Stimulated activated naive B cell treated with anti-CD40 and anti-IgM and Interleukin-4, amounts not matched to agents 10 μg/mL and 1 μg/mL and 100 μg/mL, for 72 hours (primary cell): Measurements from ENCODE around the gene BICDL2.
A peak's percentile ranks its signal among the peaks of the same experiment; 100 is the strongest.
"Not testable (repeated sequence)": the region's sequence is repeated elsewhere in the genome, so short reads cannot be mapped to it uniquely, and the experiment has no call there.

Source experiments
- ATAC-seq, 2 donors: fragments of 150-1000 bp; cut with Tn5 transposase; replicated peaks; 2 replicates each; pipeline ENCODE4 v1.10.0; 2021; ENCODE audit warnings: moderate library complexity in 1 of 2
- DNase-seq: peaks from one replicate; pipeline ENCODE4 v3.0.0; 2021
- H3K27ac Mint-ChIP-seq: one replicate; pipeline ENCODE4 v1.8.0; 2022; ENCODE audit warnings: mild to moderate bottlenecking, mixed read lengths
- H3K27me3 Mint-ChIP-seq, 2 donors: one replicate each; pipeline ENCODE4 v1.8.0; 2022; ENCODE audit warnings: mixed read lengths in 2 of 2
- H3K36me3 Mint-ChIP-seq, 2 donors: one replicate each; pipeline ENCODE4 v1.8.0; 2022; ENCODE audit warnings: mixed read lengths in 2 of 2, mild to moderate bottlenecking in 1 of 2
- H3K4me1 Mint-ChIP-seq, 2 donors: one replicate each; pipeline ENCODE4 v1.8.0; 2022; ENCODE audit warnings: mixed read lengths in 2 of 2, mild to moderate bottlenecking in 1 of 2
- H3K4me3 Mint-ChIP-seq, 2 donors: one replicate each; pipeline ENCODE4 v1.8.0; 2022; ENCODE audit warnings: mild to moderate bottlenecking in 2 of 2, mixed read lengths in 2 of 2, moderate library complexity in 1 of 2
- H3K9me3 Mint-ChIP-seq, 2 donors: one replicate each; pipeline ENCODE4 v1.8.0; 2022; ENCODE audit warnings: mixed read lengths in 2 of 2, mild to moderate bottlenecking in 1 of 2

Gene BICDL2

DNA sequence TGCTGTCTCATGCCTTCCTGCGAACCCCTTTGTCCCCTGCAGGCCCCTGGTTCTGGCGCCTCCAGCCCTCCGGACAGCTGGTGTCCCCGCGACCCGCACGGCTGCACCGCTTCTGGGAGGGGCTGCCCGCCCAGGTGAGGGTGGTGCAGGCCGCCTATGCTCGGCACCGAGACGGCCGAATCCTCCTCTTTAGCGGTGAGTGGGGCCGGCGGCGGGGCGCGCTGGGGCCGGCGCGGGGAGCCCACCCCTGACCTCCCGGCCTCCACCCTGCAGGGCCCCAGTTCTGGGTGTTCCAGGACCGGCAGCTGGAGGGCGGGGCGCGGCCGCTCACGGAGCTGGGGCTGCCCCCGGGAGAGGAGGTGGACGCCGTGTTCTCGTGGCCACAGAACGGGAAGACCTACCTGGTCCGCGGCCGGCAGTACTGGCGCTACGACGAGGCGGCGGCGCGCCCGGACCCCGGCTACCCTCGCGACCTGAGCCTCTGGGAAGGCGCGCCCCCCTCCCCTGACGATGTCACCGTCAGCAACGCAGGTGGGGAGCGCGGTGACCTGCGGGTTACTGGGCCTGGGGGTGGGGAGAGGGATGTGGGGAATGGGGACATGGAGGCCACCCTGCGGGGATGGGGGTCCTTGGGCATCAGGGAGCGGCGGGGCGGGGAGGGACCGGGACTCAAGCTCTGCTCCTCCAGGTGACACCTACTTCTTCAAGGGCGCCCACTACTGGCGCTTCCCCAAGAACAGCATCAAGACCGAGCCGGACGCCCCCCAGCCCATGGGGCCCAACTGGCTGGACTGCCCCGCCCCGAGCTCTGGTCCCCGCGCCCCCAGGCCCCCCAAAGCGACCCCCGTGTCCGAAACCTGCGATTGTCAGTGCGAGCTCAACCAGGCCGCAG lies 21.6 kb upstream of the BICDL2 start:
- H3K9me3 Mint-ChIP-seq = no peaks in the 10 kb centered on the region
- H3K27ac Mint-ChIP-seq = peak overlapping the region; percentile 67
- peak; percentile 65 to 70 for ATAC-seq
- H3K36me3 Mint-ChIP-seq = peaks cover 11 to 23% of the 10 kb centered on the region in 2 donors
- DNase-seq = peak; percentile 20
- no peaks in the 10 kb centered on the region for H3K27me3 Mint-ChIP-seq
- peak overlapping the region; percentile 87 to 97 for H3K4me3 Mint-ChIP-seq
- H3K4me1 Mint-ChIP-seq = peaks cover 25 to 35% of the 10 kb centered on the region in 2 donors

DNA sequence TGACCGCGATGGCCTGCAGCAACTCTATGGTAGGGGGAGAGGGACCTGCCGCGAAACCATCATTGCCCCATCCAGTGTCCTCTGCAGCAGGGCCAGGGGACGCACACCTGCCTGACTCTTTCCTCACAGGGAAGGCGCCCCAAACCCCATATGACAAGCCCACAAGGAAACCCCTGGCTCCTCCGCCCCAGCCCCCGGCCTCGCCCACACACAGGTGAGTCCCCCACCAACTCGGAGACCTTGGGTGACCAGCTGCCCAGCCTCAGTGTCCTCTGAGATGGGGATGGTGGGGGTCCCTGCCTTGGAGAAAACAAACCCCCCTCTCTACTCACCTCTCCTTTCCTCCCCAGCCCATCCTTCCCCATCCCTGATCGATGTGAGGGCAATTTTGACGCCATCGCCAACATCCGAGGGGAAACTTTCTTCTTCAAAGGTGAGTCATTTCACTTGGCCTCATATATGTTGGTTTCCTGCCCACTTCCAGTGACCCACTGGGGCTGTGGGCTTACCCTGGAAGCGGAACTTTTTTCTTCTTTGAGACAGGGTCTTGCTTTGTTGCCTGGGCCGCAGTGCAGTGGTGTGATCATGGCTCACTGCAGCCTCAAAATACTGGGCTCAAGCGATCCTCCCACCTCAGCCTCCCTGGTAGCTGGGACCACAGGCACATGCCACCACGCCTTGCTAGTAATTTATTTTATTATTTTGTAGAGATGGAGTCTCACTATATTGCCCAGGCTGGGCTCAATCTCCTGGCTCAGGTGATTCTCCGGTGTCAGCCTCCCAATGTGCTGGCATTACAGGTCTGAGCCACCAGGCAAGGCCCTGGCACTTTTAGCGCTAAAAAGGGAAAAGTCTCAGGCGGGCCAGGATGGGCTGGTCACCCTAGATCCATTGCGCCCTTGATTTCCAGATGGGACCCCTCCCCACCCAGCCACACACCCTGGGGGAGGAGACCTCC lies 20.7 kb upstream of the BICDL2 start:
- no peak for ATAC-seq
- Mint-ChIP-seq H3K4me1 (peaks cover 25 to 36% of the 10 kb centered on the region in 2 donors), H3K27ac (no peak overlapping the region), H3K36me3 (peaks cover 11 to 23% of the 10 kb centered on the region in 2 donors), H3K4me3 (no peak overlapping the region), H3K9me3 (no peaks in the 10 kb centered on the region), H3K27me3 (no peaks in the 10 kb centered on the region)
- no peak for DNase-seq

DNA sequence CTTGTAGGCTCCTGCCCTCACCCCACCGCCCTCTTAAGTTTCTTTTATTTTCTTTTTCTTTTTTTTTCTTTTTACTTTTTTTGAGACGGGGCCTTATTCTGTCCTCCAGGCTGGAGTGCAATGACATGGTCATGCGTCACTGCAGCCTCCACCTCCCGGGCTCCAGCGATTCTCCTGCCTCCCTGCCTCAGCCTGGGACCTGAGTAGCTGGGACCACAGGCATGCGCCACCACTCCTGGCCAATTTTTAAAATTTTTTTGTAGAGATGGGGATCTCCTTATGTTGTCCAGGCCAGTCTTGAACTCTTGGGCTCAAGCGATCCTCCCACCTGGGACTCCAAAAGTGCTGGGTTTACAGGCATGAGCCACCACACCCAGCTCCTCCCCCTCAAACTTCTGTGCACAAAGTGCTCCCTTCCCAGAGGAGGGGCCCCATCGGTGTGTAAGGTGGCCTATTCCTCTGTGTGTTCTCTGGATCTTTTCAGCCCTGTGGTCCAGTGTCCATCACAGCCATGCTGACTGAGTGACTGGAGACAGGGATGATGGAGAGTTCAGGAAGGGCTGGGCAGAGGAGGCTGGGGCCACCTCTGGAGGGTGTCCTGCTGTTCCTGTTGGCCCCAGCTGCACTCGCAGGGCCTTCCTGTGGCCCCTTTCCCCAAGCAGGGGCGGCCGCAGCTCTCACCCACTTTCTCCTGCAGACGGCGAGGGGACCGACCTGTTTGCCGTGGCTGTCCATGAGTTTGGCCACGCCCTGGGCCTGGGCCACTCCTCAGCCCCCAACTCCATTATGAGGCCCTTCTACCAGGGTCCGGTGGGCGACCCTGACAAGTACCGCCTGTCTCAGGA lies 19.8 kb upstream of the BICDL2 start:
- H3K36me3 Mint-ChIP-seq = peaks cover 11 to 23% of the 10 kb centered on the region in 2 donors
- H3K4me3 Mint-ChIP-seq = no peak overlapping the region
- H3K27me3 Mint-ChIP-seq = no peaks in the 10 kb centered on the region
- H3K9me3 Mint-ChIP-seq = no peaks in the 10 kb centered on the region
- DNase-seq (no peak), ATAC-seq (no peak)
- H3K27ac Mint-ChIP-seq = no peak overlapping the region
- H3K4me1 Mint-ChIP-seq = peaks cover 25 to 36% of the 10 kb centered on the region in 2 donors

DNA sequence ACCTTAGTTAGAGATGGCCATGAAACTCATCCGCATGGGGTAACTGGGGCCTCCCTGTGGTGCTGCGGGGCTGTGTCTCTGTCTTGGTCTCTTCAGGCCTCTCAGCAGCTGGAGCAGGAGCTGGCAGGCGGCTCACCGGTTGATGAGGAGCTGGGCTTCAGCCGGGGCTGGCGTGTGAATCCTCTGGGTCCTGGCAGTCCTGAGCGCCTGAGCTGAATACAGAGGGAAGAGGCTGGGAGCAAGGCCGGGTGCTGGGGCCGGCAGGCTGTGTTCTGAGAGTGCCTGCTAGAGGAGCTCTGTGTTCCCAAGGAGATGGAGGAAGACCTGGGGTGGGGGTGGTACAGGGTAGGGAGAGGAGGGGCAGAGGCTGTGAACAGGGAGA lies 19.0 kb upstream of the BICDL2 start:
- H3K4me3 Mint-ChIP-seq = not testable (repeated sequence)
- peaks cover 25 to 36% of the 10 kb centered on the region in 2 donors for H3K4me1 Mint-ChIP-seq

DNA sequence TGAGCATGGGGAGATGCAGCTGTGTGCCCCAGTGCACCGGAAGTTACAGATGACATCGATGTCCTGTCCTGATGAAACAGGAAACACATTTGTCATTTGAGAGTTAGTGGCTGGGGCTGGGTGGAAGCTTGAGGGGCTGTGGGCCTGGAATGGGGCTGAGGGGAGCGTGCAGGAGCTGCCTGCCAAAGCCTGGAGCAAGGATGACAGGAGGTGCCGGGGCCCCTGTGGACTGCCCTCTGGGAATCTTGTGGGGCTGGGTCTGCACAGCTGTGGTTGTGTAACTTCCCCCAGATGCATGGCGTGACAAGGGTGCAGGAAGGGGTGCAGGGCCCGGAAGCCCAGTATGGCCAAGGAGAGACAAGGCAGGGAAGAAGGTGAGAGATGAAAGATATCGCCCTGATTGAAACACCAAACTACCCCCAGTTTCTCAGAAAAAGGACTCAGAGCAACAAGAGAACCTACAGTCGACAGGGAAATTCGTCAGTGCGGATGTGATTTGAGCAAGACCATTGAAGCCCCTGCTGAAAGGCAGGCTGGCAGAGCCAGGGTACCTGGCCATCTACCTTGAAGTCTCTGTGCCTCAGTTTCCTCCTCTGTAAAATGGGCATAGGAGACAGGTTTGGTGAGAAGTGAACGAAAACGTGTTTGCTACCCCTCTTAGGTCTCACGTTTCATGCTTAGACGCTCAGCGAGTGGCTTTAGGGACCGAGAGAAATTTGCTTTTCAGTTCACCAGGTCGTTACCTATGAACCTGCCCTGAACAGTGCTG lies 18.4 kb upstream of the BICDL2 start:
- no peak for DNase-seq
- Mint-ChIP-seq H3K27me3 (peaks cover 0 to 7% of the 10 kb centered on the region in 2 donors), H3K27ac (peak overlapping the region; percentile 53), H3K4me1 (peaks cover 25 to 36% of the 10 kb centered on the region in 2 donors), H3K4me3 (peak overlapping the region in 1 of 2 donors; percentile 1), H3K9me3 (no peaks in the 10 kb centered on the region), H3K36me3 (peaks cover 11 to 23% of the 10 kb centered on the region in 2 donors)
- no peak for ATAC-seq

More for the DNA sequence above, 19.0 kb upstream of the BICDL2 start:
- peaks cover 11 to 23% of the 10 kb centered on the region in 2 donors for H3K36me3 Mint-ChIP-seq
- not testable (repeated sequence) for H3K9me3 Mint-ChIP-seq, ATAC-seq, H3K27me3 Mint-ChIP-seq, H3K27ac Mint-ChIP-seq, DNase-seq

DNA sequence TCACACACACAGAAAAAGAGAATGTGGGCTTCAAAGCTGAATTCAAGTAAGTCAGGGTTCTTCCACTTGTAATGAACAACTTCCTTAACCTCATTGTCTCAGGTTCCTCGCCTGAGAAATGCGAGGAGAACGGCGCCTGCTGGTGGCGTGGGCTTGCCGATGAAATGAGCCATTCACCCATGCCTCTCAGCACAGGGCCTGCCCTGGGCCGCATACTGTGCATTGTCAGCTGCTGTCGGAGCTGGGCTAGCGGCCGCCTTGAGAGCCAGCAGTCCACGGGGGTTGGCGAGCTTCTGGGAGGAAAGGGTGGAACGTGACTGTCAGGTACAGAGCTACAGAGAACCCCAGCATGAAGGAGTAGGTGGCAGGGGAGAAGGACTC lies 16.6 kb upstream of the BICDL2 start:
- H3K4me3 Mint-ChIP-seq, DNase-seq, H3K27ac Mint-ChIP-seq, H3K9me3 Mint-ChIP-seq, ATAC-seq: not testable (repeated sequence)
- Mint-ChIP-seq H3K4me1 (peaks cover 22 to 32% of the 10 kb centered on the region in 2 donors), H3K27me3 (peaks cover 11 to 19% of the 10 kb centered on the region in 2 donors), H3K36me3 (peaks cover 11 to 23% of the 10 kb centered on the region in 2 donors)

DNA sequence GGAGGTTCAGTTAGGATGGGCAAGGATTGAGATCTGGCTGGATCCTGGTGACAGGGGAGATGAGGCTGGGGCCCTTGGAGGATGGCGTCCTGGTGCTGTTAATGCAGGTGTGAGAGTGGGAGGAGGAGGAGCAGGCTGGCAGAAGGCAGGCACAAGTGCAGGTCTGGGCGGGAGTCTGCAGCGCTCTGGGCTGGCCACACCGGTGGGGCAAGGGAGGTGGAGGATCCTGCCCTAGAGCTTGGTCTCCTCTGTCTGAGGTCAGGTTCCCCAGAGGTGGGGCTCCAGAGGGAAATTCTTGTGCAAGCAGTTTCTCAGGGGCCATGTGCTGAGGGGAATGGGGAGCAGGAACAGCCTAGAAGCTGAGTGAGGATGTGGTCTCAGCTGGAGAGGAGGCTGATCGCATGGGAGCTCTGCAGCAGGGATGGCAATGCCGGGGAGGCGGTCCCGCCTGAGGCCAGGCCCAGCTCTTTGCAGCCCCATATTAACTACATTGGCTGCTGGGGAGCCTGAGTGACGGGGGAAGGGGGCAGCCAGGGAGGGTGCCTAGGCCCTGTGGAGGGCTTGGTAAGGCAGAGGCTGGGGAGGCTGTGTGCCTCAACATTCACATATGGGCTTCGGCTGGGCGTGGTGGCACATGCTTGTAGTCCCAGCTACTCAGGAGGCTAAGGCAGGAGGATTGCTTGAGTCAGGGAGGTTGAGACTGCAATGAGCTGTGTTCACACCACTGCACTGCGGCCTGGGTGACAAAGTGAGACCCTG lies 16.0 kb upstream of the BICDL2 start:
- peaks cover 17 to 23% of the 10 kb centered on the region in 2 donors for H3K27me3 Mint-ChIP-seq
- peaks cover 11 to 23% of the 10 kb centered on the region in 2 donors for H3K36me3 Mint-ChIP-seq
- H3K27ac Mint-ChIP-seq, DNase-seq, ATAC-seq, H3K9me3 Mint-ChIP-seq, H3K4me3 Mint-ChIP-seq: not testable (repeated sequence)
- peaks cover 24 to 37% of the 10 kb centered on the region in 2 donors for H3K4me1 Mint-ChIP-seq

DNA sequence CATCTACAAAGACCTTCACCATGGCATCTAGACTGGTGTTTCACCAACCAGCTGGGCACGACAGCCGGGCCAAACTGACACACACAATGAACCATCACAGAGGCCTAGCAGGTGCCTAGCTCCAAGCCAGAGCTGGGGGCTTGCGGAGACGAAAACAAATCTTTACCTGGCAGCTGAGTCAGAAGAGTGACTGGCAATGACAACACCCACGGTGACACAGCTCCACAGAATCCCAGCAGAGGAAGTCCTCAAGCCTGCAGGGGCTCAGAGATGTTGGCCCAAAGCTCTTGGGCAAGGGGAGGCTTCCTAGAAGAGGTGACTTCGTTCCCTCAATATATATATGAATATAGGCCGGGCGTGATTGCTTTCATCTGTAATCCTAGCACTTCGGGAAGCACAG lies 14.8 kb upstream of the BICDL2 start:
- Mint-ChIP-seq H3K36me3 (peaks cover 11 to 20% of the 10 kb centered on the region in 2 donors), H3K4me1 (peaks cover 26 to 38% of the 10 kb centered on the region in 2 donors)

DNA sequence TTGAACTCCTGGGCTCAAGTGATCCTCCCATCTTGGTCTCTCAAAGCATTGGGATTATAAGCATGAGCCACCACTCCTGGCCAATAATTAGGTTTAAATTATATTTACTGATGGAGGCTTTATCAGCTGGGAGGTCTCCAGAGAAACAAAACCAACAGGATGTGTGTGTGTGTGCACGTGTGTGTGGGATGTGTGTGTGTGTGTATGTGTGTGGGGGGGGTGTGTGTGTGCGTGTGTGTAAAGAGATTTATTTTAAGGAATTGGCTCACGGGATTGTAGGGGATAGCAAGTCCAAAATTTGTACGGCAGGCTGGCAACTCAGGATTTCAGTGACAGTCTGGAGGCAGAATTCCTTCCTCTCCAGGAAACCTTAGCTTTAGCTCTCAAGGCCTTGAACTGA lies 14.3 kb upstream of the BICDL2 start:
- no peak overlapping the region for H3K27ac Mint-ChIP-seq
- H3K27me3 Mint-ChIP-seq = peaks cover 23 to 27% of the 10 kb centered on the region in 2 donors
- H3K4me3 Mint-ChIP-seq = no peak overlapping the region
- peaks cover 26 to 40% of the 10 kb centered on the region in 2 donors for H3K4me1 Mint-ChIP-seq
- peaks cover 11 to 20% of the 10 kb centered on the region in 2 donors for H3K36me3 Mint-ChIP-seq
- H3K9me3 Mint-ChIP-seq = no peaks in the 10 kb centered on the region
- ATAC-seq (no peak), DNase-seq (no peak)

More for the DNA sequence above, 14.8 kb upstream of the BICDL2 start:
- Mint-ChIP-seq H3K27me3 (peaks cover 23 to 27% of the 10 kb centered on the region in 2 donors), H3K9me3 (no peaks in the 10 kb centered on the region), H3K27ac (no peak overlapping the region), H3K4me3 (no peak overlapping the region)
- DNase-seq = no peak
- ATAC-seq = no peak

DNA sequence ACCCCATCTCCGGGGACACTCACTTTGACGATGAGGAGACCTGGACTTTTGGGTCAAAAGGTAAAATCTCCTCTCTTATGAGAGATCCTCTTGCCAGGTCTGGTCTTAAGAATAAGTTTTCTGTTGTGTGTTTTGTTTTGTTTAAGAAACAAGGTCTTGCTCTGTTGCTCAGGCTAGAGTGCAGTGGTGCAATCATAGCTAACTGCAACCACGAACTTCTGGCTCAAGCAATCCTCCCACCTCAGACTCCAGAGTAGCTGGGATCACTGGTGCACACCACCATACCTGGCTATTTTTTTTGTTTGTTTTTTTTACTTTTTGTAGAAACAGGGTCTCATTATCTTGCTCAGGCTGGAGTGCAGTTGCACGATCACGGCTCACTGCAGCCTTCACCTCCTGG lies 13.7 kb upstream of the BICDL2 start:
- peaks cover 11 to 17% of the 10 kb centered on the region in 2 donors for H3K36me3 Mint-ChIP-seq
- no peak overlapping the region for H3K27ac Mint-ChIP-seq
- H3K27me3 Mint-ChIP-seq = peaks cover 23 to 28% of the 10 kb centered on the region in 2 donors
- H3K9me3 Mint-ChIP-seq = no peaks in the 10 kb centered on the region
- H3K4me1 Mint-ChIP-seq = peaks cover 23 to 41% of the 10 kb centered on the region in 2 donors
- ATAC-seq = no peak
- no peak overlapping the region for H3K4me3 Mint-ChIP-seq
- no peak for DNase-seq

DNA sequence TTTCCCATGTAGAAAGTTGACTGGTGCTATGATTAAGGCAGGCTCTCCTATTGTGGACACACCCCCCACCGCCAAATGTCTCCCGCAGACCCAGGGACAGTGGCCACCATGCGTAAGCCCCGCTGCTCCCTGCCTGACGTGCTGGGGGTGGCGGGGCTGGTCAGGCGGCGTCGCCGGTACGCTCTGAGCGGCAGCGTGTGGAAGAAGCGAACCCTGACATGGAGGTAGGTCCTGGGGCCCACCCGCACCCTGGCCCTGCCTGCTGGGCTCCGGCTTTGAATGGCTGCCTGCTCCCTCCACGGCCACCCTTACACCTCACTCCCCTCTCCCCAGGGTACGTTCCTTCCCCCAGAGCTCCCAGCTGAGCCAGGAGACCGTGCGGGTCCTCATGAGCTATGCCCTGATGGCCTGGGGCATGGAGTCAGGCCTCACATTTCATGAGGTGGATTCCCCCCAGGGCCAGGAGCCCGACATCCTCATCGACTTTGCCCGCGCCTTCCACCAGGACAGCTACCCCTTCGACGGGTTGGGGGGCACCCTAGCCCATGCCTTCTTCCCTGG lies 13.3 kb upstream of the BICDL2 start:
- Mint-ChIP-seq H3K9me3 (no peaks in the 10 kb centered on the region), H3K27ac (no peak overlapping the region), H3K4me1 (peaks cover 21 to 41% of the 10 kb centered on the region in 2 donors), H3K36me3 (peaks cover 10 to 12% of the 10 kb centered on the region in 2 donors), H3K27me3 (peaks cover 23 to 33% of the 10 kb centered on the region in 2 donors), H3K4me3 (no peak overlapping the region)
- ATAC-seq = no peak
- no peak for DNase-seq

DNA sequence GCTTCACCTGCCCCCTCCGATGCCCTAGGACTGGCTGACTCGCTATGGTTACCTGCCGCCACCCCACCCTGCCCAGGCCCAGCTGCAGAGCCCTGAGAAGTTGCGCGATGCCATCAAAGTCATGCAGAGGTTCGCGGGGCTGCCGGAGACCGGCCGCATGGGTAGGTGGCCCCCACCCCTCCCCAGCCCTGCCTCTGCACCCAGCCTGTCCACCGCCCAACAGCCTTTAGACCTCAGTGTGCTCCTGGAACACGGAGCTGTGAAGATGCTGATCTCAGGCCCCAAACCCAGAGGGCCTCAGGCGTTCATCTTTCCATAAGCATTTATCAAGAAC lies 10.6 kb upstream of the BICDL2 start:
- Mint-ChIP-seq H3K36me3 (no peaks in the 10 kb centered on the region), H3K9me3 (no peaks in the 10 kb centered on the region), H3K4me1 (peaks cover 10 to 33% of the 10 kb centered on the region in 2 donors), H3K27me3 (peaks cover 47 to 58% of the 10 kb centered on the region in 2 donors), H3K27ac (no peak overlapping the region), H3K4me3 (no peak overlapping the region)
- DNase-seq = no peak
- no peak for ATAC-seq
